CD4-positive, alpha-beta T cell (primary cell): ENCODE measurements around the gene GNGT1. TPM values are rescaled to one million over a fixed set of nuclear protein-coding genes. Genes with fewer than 3 reads are reported as not detected.

Experiments used
- ATAC-seq: fragments of 200-7000 bp; cut with Tn5 transposase; one replicate; pipeline ENCODE4 v1.10.0; 2022; ENCODE audit warnings: mild to moderate bottlenecking; ENCODE audit not compliant: poor library complexity
- CTCF ChIA-PET: fragments of 350-600 bp; sonication (Branson Sonifier 250); formaldehyde crosslinking; loops from one replicate; lab custom pipeline; 2021; ENCODE audit warnings: antibody characterized with exemption, inconsistent platforms; lab: Charles Lee
- POLR2A ChIA-PET: fragments of 350-600 bp; sonication (Branson Sonifier 250); formaldehyde crosslinking; loops from one replicate; lab custom pipeline; 2021; ENCODE audit warnings: antibody characterized with exemption, inconsistent platforms; lab: Charles Lee
- DNase-seq, 14 experiments: peaks; one replicate each; pipeline ENCODE4 v3.0.0-alpha.2; 2013 to 2020; ENCODE audit warnings: mixed read lengths in 2 of 14
- H3K27ac ChIP-seq, 2 donors: one replicate each; pipeline versions ENCODE4 v1.5.1 to v1.7.0; 2013; ENCODE audit warnings: low read length in 2 of 2, low read depth in 1 of 2, mild to moderate bottlenecking in 1 of 2
- H3K27me3 ChIP-seq, 2 experiments: 1 replicate in 1 of 2; 2 replicates in 1 of 2; pipeline versions ENCODE4 v1.6.1 to v1.7.0; 2013; ENCODE audit warnings: low read length in 2 of 2, control low read depth in 1 of 2, mild to moderate bottlenecking in 1 of 2, moderate library complexity in 1 of 2; ENCODE audit not compliant: insufficient read depth in 2 of 2, control insufficient read depth in 1 of 2
- H3K36me3 ChIP-seq: one replicate; pipeline ENCODE4 v1.6.1; 2013; ENCODE audit warnings: low read length, control low read depth; ENCODE audit not compliant: insufficient read depth
- H3K4me1 ChIP-seq: one replicate; pipeline ENCODE4 v1.6.1; 2013; ENCODE audit warnings: low read length, control low read depth; ENCODE audit not compliant: insufficient read depth
- H3K4me3 ChIP-seq: one replicate; pipeline ENCODE4 v1.5.1; 2013; ENCODE audit warnings: mild to moderate bottlenecking, low read length, moderate library complexity
- H3K9me3 ChIP-seq, 2 experiments: 1 replicate in 1 of 2; 2 replicates in 1 of 2; pipeline versions ENCODE4 v1.6.1 to v1.7.0; 2013; ENCODE audit warnings: low read length in 2 of 2, mild to moderate bottlenecking in 2 of 2, control low read depth in 1 of 2, moderate library complexity in 1 of 2; ENCODE audit not compliant: control insufficient read depth in 1 of 2, insufficient read depth in 1 of 2
- H3K27ac Mint-ChIP-seq: one replicate; pipeline ENCODE4 v1.8.0; 2020; ENCODE audit warnings: mixed read lengths
- H3K27me3 Mint-ChIP-seq: one replicate; pipeline ENCODE4 v1.8.0; 2021; ENCODE audit warnings: mixed read lengths
- H3K36me3 Mint-ChIP-seq: one replicate; pipeline ENCODE4 v1.8.0; 2021; ENCODE audit warnings: low read depth, mixed read lengths
- H3K4me1 Mint-ChIP-seq: one replicate; pipeline ENCODE4 v1.8.0; 2021; ENCODE audit warnings: low read depth, mixed read lengths
- H3K4me3 Mint-ChIP-seq: one replicate; pipeline ENCODE4 v1.8.0; 2020; ENCODE audit warnings: mild to moderate bottlenecking, mixed read lengths
- H3K9me3 Mint-ChIP-seq: one replicate; pipeline ENCODE4 v1.8.0; 2020; ENCODE audit warnings: mixed read lengths
- CTCF ChIP-seq: fragments of 200-600 bp; IDR thresholded peaks from one replicate; pipeline ENCODE4 v1.8.0; 2022; ENCODE audit warnings: antibody characterized with exemption, mild to moderate bottlenecking
- intact Hi-C, 2 experiments: fragments of 100-400 bp; cut with DNase I in 1 of 2; cut with micrococcal nuclease in 1 of 2; formaldehyde crosslinking; loops; one replicate each; pipeline versions ENCODE4 v1.15.1 to v1.9.0; 2023 to 2025; cut with DNase I, micrococcal nuclease
- total RNA-seq, 174 experiments: library from RNA in 2 of 174; stranded (reverse) in 2 of 174; gene quantifications; one replicate each; pipeline ENCODE4 v1.2.3 and lab custom pipeline; 2021 to 2026

Gene GNGT1
- total RNA-seq, 2 experiments from 2014 or later, result not detected

- intact Hi-C loops, result no loop called here
- peaks cover 9% of the 10 kb centered on the region for H3K4me1 Mint-ChIP-seq
- POLR2A ChIA-PET, result no interaction called here
- Histone ChIP-seq H3K9me3 (peaks cover 0 to 9% of the 10 kb centered on the region in 2 experiments), H3K4me1 (peaks cover 3% of the 10 kb centered on the region), H3K27ac (no peak within 1 kb of the TSS), H3K27me3 (peaks cover 12 to 21% of the 10 kb centered on the region in 2 experiments), H3K4me3 (no peak within 1 kb of the TSS), H3K36me3 (no peaks in the 10 kb centered on the region)
- H3K36me3 Mint-ChIP-seq, result no peaks in the 10 kb centered on the region
- H3K9me3 Mint-ChIP-seq, result no peaks in the 10 kb centered on the region
- no peak for DNase-seq
- CTCF ChIA-PET, result no interaction called here
- peaks cover 59% of the 10 kb centered on the region for H3K27me3 Mint-ChIP-seq
- no peak within 1 kb of the TSS for H3K27ac Mint-ChIP-seq
- no peak within 1 kb of the TSS for H3K4me3 Mint-ChIP-seq
- ATAC-seq, result no peak
- no peak for TF ChIP-seq CTCF
These were observed 15.8 kb upstream of the GNGT1 start, which contains the start of gene TFPI2 for GRCh38 chr7:93890464-93891068. Gene TFPI2 (minus strand): TSS chr7:93890753. CDS start chr7:93890678, 75 bp downstream.

- no peak overlapping the region for H3K4me3 ChIP-seq
- H3K4me1 ChIP-seq, result peaks cover 3% of the 10 kb centered on the region
- intact Hi-C loops, result no loop called here
- DNase-seq, result no peak
- no peaks in the 10 kb centered on the region for H3K9me3 Mint-ChIP-seq
- ChIA-PET CTCF (no interaction called here), POLR2A (no interaction called here)
- no peak for ATAC-seq
- H3K9me3 ChIP-seq, result peaks cover 0 to 9% of the 10 kb centered on the region in 2 experiments
- peaks cover 12 to 19% of the 10 kb centered on the region in 2 experiments for H3K27me3 ChIP-seq
- peaks cover 39% of the 10 kb centered on the region for H3K27me3 Mint-ChIP-seq
- no peak overlapping the region for H3K27ac ChIP-seq
- H3K4me3 Mint-ChIP-seq, result no peak overlapping the region
- H3K36me3 Mint-ChIP-seq, result no peaks in the 10 kb centered on the region
- H3K4me1 Mint-ChIP-seq, result peaks cover 9% of the 10 kb centered on the region
- no peak for TF ChIP-seq CTCF
- no peak overlapping the region for H3K27ac Mint-ChIP-seq
- H3K36me3 ChIP-seq, result no peaks in the 10 kb centered on the region
These were observed 11.9 kb upstream of the GNGT1 start for GRCh38 chr7:93894426-93894825.

- peaks cover 3% of the 10 kb centered on the region for H3K4me1 ChIP-seq
- Mint-ChIP-seq H3K4me3 (no peak overlapping the region), H3K27ac (no peak overlapping the region), H3K27me3 (peaks cover 35% of the 10 kb centered on the region), H3K9me3 (no peaks in the 10 kb centered on the region), H3K4me1 (peaks cover 2% of the 10 kb centered on the region), H3K36me3 (no peaks in the 10 kb centered on the region)
- no peak for TF ChIP-seq CTCF
- ChIA-PET POLR2A (no interaction called here), CTCF (no interaction called here)
- H3K9me3 ChIP-seq, result peaks cover 0 to 6% of the 10 kb centered on the region in 2 experiments
- intact Hi-C loops, result no loop called here
- H3K36me3 ChIP-seq, result no peaks in the 10 kb centered on the region
- no peak for DNase-seq
- no peak overlapping the region for H3K27ac ChIP-seq
- ATAC-seq, result no peak
- H3K4me3 ChIP-seq, result no peak overlapping the region
- H3K27me3 ChIP-seq, result peaks cover 9 to 15% of the 10 kb centered on the region in 2 experiments
These were observed 11.3 kb upstream of the GNGT1 start for GRCh38 chr7:93894966-93895640.
